Loucy (cell line): ENCODE measurements around the gene UBXN1.

Experiments used
- H2AFZ ChIP-seq: fragments of 200-600 bp; sonication (generic); 2 replicates; pipeline ENCODE4 v1.6.0; 2016; ENCODE audit warnings: antibody characterized with exemption, mild to moderate bottlenecking, low read length, moderate library complexity
- H3F3A ChIP-seq: fragments of 200-600 bp; 2 replicates; pipeline ENCODE4 v1.6.0; 2016; ENCODE audit warnings: antibody characterized with exemption, low read depth, mild to moderate bottlenecking
- H3K27me3 ChIP-seq: fragments of 200-600 bp; sonication (generic); 2 replicates; pipeline ENCODE4 v1.6.1; 2014; ENCODE audit warnings: low read length, mild to moderate bottlenecking; ENCODE audit not compliant: insufficient read depth, poor library complexity, severe bottlenecking
- H3K36me3 ChIP-seq: fragments of 200-600 bp; sonication (generic); 2 replicates; pipeline ENCODE4 v1.6.1; 2016; ENCODE audit warnings: low read length; ENCODE audit not compliant: insufficient read depth
- H3K4me1 ChIP-seq: fragments of 200-600 bp; sonication (generic); 2 replicates; pipeline ENCODE4 v1.5.1; 2014; ENCODE audit warnings: low read length, mild to moderate bottlenecking; ENCODE audit not compliant: insufficient read depth, poor library complexity, severe bottlenecking
- H3K4me2 ChIP-seq: fragments of 200-600 bp; sonication (generic); 2 replicates; pipeline ENCODE4 v1.6.0; 2014; ENCODE audit warnings: antibody characterized with exemption, low read length, low read depth, mild to moderate bottlenecking; ENCODE audit not compliant: poor library complexity, severe bottlenecking
- H3K4me3 ChIP-seq: fragments of 200-600 bp; sonication (generic); 2 replicates; pipeline ENCODE4 v1.5.1; 2014; ENCODE audit warnings: low read length, mild to moderate bottlenecking, mixed read lengths; ENCODE audit not compliant: poor library complexity, severe bottlenecking
- H3K79me2 ChIP-seq: fragments of 200-600 bp; sonication (generic); 2 replicates; pipeline ENCODE4 v1.6.1; 2014; ENCODE audit warnings: low read length; ENCODE audit not compliant: insufficient read depth
- H3K9ac ChIP-seq: fragments of 200-600 bp; sonication (generic); 2 replicates; pipeline ENCODE4 v1.6.0; 2014; ENCODE audit warnings: mild to moderate bottlenecking, low read depth, low read length, moderate library complexity; ENCODE audit not compliant: poor library complexity, severe bottlenecking
- H3K9me2 ChIP-seq: fragments of 200-600 bp; sonication (generic); replicated peaks from 2 replicates; pipeline ENCODE4 v1.6.1; 2016; ENCODE audit warnings: low read depth, low read length, mixed read lengths
- H3K9me3 ChIP-seq: fragments of 200-600 bp; sonication (generic); 2 replicates; pipeline ENCODE4 v1.6.1; 2014; ENCODE audit warnings: mild to moderate bottlenecking, antibody characterized with exemption, low read length, low read depth; ENCODE audit not compliant: insufficient read depth
- H4K20me1 ChIP-seq: fragments of 200-600 bp; sonication (generic); 2 replicates; pipeline ENCODE4 v1.6.0; 2014; ENCODE audit warnings: antibody characterized with exemption, low read length, mild to moderate bottlenecking; ENCODE audit not compliant: insufficient read depth, poor library complexity, severe bottlenecking
- EZH2phosphoT487 ChIP-seq: fragments of 200-600 bp; IDR thresholded peaks from 2 replicates; pipeline ENCODE4 v1.6.1; 2018; ENCODE audit warnings: antibody characterized with exemption, mild to moderate bottlenecking, moderate library complexity, borderline replicate concordance
- TF ChIP-seq, protein P1 (sequence below): fragments of 200-600 bp; sonication (generic); conservative IDR thresholded peaks from 2 replicates; pipeline ENCODE4 v1.5.1; 2014; ENCODE audit warnings: mild to moderate bottlenecking, antibody characterized with exemption, low read length

The UBXN1 gene

GRCh38 chr11:62649486-62649885 is 29.4 kb downstream of the UBXN1 start:
- no peak for TF ChIP-seq EZH2phosphoT487
- TF ChIP-seq, protein P1, sequence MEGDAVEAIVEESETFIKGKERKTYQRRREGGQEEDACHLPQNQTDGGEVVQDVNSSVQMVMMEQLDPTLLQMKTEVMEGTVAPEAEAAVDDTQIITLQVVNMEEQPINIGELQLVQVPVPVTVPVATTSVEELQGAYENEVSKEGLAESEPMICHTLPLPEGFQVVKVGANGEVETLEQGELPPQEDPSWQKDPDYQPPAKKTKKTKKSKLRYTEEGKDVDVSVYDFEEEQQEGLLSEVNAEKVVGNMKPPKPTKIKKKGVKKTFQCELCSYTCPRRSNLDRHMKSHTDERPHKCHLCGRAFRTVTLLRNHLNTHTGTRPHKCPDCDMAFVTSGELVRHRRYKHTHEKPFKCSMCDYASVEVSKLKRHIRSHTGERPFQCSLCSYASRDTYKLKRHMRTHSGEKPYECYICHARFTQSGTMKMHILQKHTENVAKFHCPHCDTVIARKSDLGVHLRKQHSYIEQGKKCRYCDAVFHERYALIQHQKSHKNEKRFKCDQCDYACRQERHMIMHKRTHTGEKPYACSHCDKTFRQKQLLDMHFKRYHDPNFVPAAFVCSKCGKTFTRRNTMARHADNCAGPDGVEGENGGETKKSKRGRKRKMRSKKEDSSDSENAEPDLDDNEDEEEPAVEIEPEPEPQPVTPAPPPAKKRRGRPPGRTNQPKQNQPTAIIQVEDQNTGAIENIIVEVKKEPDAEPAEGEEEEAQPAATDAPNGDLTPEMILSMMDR, result no peak
- Histone ChIP-seq H3K9ac (no peak overlapping the region), H4K20me1 (peaks cover 17% of the 10 kb centered on the region), H3K9me2 (no peaks in the 10 kb centered on the region), H3K27me3 (no peaks in the 10 kb centered on the region), H2AFZ (no peak overlapping the region), H3K9me3 (no peaks in the 10 kb centered on the region), H3K79me2 (peaks cover 45% of the 10 kb centered on the region), H3F3A (no peaks in the 10 kb centered on the region), H3K4me1 (peaks cover 22% of the 10 kb centered on the region), H3K4me2 (no peak overlapping the region), H3K36me3 (peaks cover 4% of the 10 kb centered on the region; the same call in 1 of the 2 replicates), H3K4me3 (no peak overlapping the region)

DNA sequence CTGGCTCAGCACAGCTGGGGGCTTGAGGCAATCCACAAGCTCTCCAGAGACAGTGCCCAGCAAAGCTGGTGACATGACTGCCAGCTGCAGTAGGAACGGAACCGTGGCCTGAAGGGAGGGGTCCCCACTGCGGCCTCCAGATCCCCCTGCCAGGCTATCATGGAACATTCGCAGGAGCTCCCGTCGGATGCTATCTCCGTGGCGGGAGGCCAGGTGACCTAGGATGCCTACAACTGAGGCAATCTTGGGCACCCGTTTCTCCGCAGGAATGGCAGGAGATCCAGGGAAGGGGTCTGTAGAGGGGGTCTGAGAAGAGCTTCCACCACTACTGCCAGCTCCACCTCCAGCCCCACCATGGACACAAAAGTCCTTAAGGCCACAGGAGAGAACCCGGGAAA is 29.9 kb downstream of the UBXN1 start:
- no peaks in the 10 kb centered on the region for H3K27me3 ChIP-seq
- H3K9ac ChIP-seq, result no peak overlapping the region
- peaks cover 50% of the 10 kb centered on the region for H3K79me2 ChIP-seq
- H2AFZ ChIP-seq, result no peak overlapping the region
- H3K36me3 ChIP-seq, result peaks cover 4% of the 10 kb centered on the region; the same call in 1 of the 2 replicates
- H3K9me3 ChIP-seq, result no peaks in the 10 kb centered on the region
- no peak overlapping the region for H3K4me3 ChIP-seq
- peaks cover 22% of the 10 kb centered on the region for H4K20me1 ChIP-seq
- no peak overlapping the region for H3K4me2 ChIP-seq
- no peak for TF ChIP-seq EZH2phosphoT487
- TF ChIP-seq, protein P1, result no peak
- no peaks in the 10 kb centered on the region for H3K9me2 ChIP-seq
- peaks cover 23% of the 10 kb centered on the region for H3K4me1 ChIP-seq
- H3F3A ChIP-seq, result no peaks in the 10 kb centered on the region

GRCh38 chr11:62648185-62648966 is 30.5 kb downstream of the UBXN1 start:
- Histone ChIP-seq H3K4me1 (peaks cover 23% of the 10 kb centered on the region), H3K9me3 (no peaks in the 10 kb centered on the region), H3K79me2 (peaks cover 56% of the 10 kb centered on the region), H3K4me2 (no peak overlapping the region), H3F3A (no peaks in the 10 kb centered on the region), H3K36me3 (peaks cover 4% of the 10 kb centered on the region; the same call in 1 of the 2 replicates), H3K9ac (no peak overlapping the region), H3K27me3 (no peaks in the 10 kb centered on the region), H3K9me2 (no peaks in the 10 kb centered on the region), H2AFZ (no peak overlapping the region), H3K4me3 (no peak overlapping the region), H4K20me1 (peaks cover 23% of the 10 kb centered on the region)
- TF ChIP-seq, protein P1, result no peak
- TF ChIP-seq EZH2phosphoT487, result no peak
